IgD-negative memory B cell (primary cell): Measurements from ENCODE around the gene KCNJ2. TPM values are rescaled to one million over a fixed set of nuclear protein-coding genes. Genes with fewer than 3 reads are reported as not detected.

Source experiments
- H3K27ac Mint-ChIP-seq, 3 donors: one replicate each; pipeline ENCODE4 v1.8.0; 2020 to 2022; ENCODE audit warnings: mild to moderate bottlenecking in 3 of 3, mixed read lengths in 3 of 3, moderate library complexity in 1 of 3
- H3K27me3 Mint-ChIP-seq: one replicate; pipeline ENCODE4 v1.8.0; 2021; ENCODE audit warnings: mixed read lengths
- H3K36me3 Mint-ChIP-seq: one replicate; pipeline ENCODE4 v1.8.0; 2020; ENCODE audit warnings: mild to moderate bottlenecking, mixed read lengths
- H3K4me1 Mint-ChIP-seq, 3 donors: one replicate each; pipeline ENCODE4 v1.8.0; 2020 to 2022; ENCODE audit warnings: mixed read lengths in 3 of 3, mild to moderate bottlenecking in 1 of 3
- H3K4me3 Mint-ChIP-seq, 4 donors: one replicate each; pipeline ENCODE4 v1.8.0; 2020 to 2022; ENCODE audit warnings: mild to moderate bottlenecking in 4 of 4, mixed read lengths in 4 of 4, moderate library complexity in 3 of 4
- H3K9me3 Mint-ChIP-seq, 3 donors: one replicate each; pipeline ENCODE4 v1.8.0; 2020 to 2021; ENCODE audit warnings: mixed read lengths in 3 of 3, mild to moderate bottlenecking in 1 of 3
- polyA plus RNA-seq: library from polyadenylated mRNA; unstranded; fragments of 300-500 nt; fragmentation: Illumina TruSeq; gene quantifications from one replicate; pipeline ENCODE4 v1.2.3, GENCODE V29; 2021

KCNJ2 gene
- polyA plus RNA-seq, 1 donor from 2014 or later: not detected

DNA sequence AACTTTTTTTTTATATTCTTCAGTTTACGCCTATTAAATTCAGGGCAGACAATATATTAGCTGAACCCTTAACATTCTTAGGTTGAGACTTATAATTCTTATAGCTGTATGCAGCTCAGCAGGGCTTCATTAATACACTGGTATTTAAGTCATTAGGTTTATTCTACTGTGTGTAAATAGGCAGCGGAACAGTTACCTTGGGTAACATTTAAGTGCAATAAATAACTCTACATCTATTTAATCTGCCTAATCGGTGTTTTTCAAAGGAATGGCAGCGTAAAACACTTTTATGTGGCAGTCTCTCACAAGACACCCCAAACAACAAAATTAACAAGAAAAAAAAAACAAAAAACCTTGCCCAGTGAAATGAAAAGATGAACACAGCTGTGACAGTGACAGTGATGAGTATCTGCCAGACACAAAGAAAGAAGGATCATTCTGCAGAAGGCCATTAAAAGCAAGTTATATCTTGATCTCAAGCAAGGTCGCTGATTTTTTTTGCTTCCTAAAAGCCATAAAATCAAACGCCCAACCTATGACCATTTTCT, 32.6 kb downstream of the KCNJ2 start:
- H3K27ac Mint-ChIP-seq: no peak overlapping the region
- H3K4me1 Mint-ChIP-seq: no peaks in the 10 kb centered on the region
- H3K9me3 Mint-ChIP-seq: peaks cover 0 to 4% (median 3%) of the 10 kb centered on the region in 3 donors
- no peak overlapping the region for H3K4me3 Mint-ChIP-seq
- peaks cover 3% of the 10 kb centered on the region for H3K36me3 Mint-ChIP-seq
- H3K27me3 Mint-ChIP-seq: no peaks in the 10 kb centered on the region

DNA sequence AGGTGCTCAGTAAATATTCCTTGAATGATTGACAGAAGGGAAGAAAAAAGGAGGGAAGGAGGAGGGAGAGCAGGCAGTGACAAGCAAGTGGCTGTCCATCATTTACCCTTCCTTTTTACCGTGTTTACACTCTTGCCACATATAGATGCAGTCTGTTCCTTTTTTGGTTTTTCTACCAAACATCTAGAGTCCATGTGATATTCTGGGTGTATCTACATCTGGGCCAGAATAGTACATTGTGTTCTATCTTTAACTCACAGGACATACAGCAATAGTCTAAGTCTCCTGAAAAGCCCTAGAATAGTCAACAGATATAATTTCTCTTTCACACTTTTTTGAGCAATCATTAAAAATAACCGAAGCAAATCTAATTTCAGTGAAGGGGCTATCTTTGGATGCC, 33.5 kb downstream of the KCNJ2 start:
- peaks cover 0 to 3% (median 0%) of the 10 kb centered on the region in 3 donors for H3K9me3 Mint-ChIP-seq
- no peaks in the 10 kb centered on the region for H3K4me1 Mint-ChIP-seq
- H3K4me3 Mint-ChIP-seq: no peak overlapping the region
- H3K36me3 Mint-ChIP-seq: peaks cover 1% of the 10 kb centered on the region
- no peaks in the 10 kb centered on the region for H3K27me3 Mint-ChIP-seq
- H3K27ac Mint-ChIP-seq: no peak overlapping the region

DNA sequence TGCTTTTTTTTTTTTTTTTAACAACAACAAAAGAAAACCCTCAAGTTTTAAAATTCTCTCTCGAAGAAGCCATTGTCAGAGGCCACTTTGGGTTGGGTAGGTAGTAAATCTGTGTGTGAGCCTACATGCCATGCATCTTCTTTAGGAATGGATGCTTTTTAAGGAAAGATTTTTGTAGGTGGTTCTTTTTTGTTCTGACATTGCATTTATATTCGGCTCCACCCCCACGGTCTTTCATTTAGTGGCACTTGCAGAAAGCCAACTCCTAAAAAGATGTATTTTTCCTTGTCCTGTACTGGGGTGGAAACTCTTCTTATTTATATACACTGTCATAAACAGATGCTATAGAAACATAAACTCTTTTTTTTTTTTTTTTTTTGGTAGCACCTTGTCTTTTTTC, 35.1 kb downstream of the KCNJ2 start:
- no peak overlapping the region for H3K27ac Mint-ChIP-seq
- H3K4me1 Mint-ChIP-seq: no peaks in the 10 kb centered on the region
- H3K36me3 Mint-ChIP-seq: no peaks in the 10 kb centered on the region
- H3K9me3 Mint-ChIP-seq: no peaks in the 10 kb centered on the region
- no peak overlapping the region for H3K4me3 Mint-ChIP-seq
- H3K27me3 Mint-ChIP-seq: no peaks in the 10 kb centered on the region

DNA sequence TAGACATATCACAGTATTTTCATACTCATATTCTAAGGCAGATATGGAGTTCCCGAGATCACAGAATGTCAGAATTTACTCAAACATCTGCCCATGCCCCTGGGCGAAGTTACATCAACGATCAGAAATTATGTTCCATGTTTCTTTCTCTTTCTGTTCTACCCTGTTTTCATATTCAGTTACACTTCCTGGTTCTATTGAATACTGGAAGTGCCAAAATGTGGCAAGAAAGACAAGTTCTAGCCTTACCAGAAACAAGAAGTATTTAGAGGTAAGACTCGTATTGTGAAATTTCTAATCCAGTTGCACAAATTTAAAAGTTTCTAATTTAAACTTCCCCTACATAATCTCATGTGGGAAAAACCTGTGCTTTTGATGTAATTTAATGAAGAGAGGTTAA, 36.1 kb downstream of the KCNJ2 start:
- H3K27me3 Mint-ChIP-seq: no peaks in the 10 kb centered on the region
- H3K27ac Mint-ChIP-seq: no peak overlapping the region
- H3K36me3 Mint-ChIP-seq: no peaks in the 10 kb centered on the region
- no peaks in the 10 kb centered on the region for H3K4me1 Mint-ChIP-seq
- no peak overlapping the region for H3K4me3 Mint-ChIP-seq
- no peaks in the 10 kb centered on the region for H3K9me3 Mint-ChIP-seq

DNA sequence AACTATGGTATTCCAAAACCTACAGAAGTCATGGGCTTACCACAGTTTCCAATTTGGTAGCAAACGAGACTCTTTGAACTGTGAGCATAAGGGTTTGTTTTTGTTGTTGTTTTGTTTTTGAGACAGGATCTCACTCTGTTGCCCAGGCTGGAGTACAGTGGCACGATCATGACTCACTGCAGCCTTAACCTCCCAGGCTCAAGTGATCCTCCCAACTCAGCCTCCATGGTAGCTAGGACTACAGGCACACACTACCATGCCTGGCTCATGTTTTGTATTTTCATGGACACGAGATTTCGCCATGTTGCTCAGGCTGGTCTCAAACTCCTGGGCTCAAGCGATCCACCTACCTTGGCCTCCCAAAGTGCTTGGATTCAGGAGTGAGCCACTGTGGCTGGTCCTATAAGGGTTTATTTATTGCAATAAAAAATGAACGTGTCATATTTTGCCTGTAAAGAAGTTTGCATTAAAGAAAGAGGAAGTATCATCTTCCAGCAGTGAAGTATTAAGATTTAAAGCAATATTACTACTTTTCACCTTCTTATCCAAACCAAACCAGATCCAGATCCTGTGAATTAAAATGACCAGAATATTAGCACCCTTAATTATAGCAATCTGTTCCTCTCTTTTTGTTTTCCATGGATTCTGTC, 37.2 kb downstream of the KCNJ2 start:
- Mint-ChIP-seq H3K4me1 (peaks cover 0 to 2% (median 0%) of the 10 kb centered on the region in 3 donors), H3K27ac (no peak overlapping the region), H3K36me3 (no peaks in the 10 kb centered on the region), H3K9me3 (no peaks in the 10 kb centered on the region), H3K4me3 (no peak overlapping the region), H3K27me3 (no peaks in the 10 kb centered on the region)

DNA sequence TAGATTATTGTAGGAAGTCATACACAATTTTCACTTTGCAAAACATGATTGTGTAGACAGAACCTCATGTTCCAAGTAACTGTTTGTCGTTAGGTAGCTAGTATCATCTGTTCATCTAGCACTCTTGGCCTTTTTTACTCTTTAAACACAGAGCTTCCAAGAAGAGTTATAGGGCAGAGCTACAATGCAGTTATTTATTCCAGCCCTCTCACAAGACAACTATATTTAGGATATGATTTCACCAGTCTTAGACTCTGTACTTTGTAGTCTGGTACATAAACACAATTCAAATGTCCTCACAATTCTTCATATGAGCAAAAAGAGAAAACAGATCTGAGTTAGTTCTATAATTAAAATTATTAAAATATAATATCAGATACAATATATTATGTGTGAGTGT, 37.9 kb downstream of the KCNJ2 start:
- Mint-ChIP-seq H3K4me3 (no peak overlapping the region), H3K27me3 (no peaks in the 10 kb centered on the region), H3K36me3 (no peaks in the 10 kb centered on the region), H3K4me1 (peaks cover 0 to 2% (median 0%) of the 10 kb centered on the region in 3 donors), H3K27ac (no peak overlapping the region), H3K9me3 (no peaks in the 10 kb centered on the region)

DNA sequence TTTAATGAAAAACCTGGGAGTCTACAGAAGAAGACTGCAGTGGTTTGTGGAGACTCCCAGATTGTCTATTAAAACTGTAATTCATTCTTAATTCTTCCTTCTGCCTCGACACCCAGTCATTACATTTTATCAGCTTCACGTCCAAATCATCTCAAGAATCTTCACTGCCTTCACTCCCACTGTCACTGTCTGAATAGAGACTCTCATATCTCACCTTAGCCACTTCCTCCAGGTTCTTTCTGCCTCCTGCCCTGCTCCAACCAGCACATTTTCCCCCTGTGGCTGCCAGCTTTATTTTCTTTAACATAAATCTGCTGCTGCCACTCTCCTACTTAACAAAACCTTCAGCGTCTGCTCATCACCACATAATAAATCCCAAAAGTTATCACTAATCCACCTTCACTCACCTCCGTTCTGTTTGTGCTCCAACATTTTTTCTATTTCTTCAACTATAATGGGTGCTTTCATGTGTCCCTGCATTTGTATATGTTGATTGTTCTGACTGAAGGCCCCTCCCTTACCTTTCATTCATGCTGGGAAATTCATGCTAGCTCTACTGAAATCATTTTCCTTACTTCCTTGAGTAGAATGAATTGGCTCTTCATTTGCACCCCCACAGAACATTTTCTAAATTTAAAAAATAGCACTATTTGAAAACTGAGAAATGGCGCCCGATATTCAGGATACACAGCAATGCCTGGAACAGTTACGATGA, 38.9 kb downstream of the KCNJ2 start:
- no peak overlapping the region for H3K27ac Mint-ChIP-seq
- no peaks in the 10 kb centered on the region for H3K36me3 Mint-ChIP-seq
- H3K4me3 Mint-ChIP-seq: no peak overlapping the region

DNA sequence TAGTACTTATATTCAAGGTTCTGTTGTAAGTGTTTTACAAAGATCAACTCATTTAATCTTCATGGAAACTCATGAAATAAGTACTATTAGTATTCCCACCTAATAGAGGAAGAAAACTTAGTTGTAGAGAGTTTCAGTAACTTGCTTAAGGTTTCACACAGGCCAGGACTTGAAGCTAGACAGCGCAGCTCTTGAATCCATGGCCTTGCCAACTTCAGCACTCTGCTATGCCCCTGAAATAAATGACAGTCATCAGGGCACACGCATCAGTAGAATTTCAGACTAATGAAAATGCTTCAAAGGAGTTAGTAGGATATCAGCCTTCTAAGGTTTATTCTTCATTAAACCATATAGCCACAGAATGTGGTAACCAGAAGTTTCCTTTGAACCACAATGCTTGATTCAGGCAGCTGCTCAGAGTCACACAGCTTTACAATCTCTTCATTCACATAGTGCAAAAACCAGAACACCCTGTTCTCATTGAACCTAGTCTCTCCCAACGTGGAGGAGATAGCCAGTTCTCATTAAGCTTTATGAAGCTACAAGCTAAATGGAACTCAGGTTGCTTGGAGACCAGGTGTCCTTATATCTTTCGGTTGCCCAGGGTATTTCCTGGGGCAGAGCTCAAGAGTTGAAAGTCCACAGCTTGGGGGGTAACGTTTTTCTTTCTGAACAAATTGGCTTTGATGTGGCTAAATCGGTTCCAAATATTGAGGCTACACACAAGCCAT, 39.7 kb downstream of the KCNJ2 start:
- no peaks in the 10 kb centered on the region for H3K27me3 Mint-ChIP-seq
- H3K27ac Mint-ChIP-seq: no peak overlapping the region
- peaks cover 0 to 4% (median 2%) of the 10 kb centered on the region in 3 donors for H3K9me3 Mint-ChIP-seq
- peaks cover 0 to 2% (median 0%) of the 10 kb centered on the region in 3 donors for H3K4me1 Mint-ChIP-seq
- H3K36me3 Mint-ChIP-seq: no peaks in the 10 kb centered on the region
- no peak overlapping the region for H3K4me3 Mint-ChIP-seq

More for the DNA sequence above, 38.9 kb downstream of the KCNJ2 start:
- peaks cover 0 to 3% (median 1%) of the 10 kb centered on the region in 3 donors for H3K9me3 Mint-ChIP-seq
- H3K4me1 Mint-ChIP-seq: peaks cover 0 to 2% (median 0%) of the 10 kb centered on the region in 3 donors
- no peaks in the 10 kb centered on the region for H3K27me3 Mint-ChIP-seq

DNA sequence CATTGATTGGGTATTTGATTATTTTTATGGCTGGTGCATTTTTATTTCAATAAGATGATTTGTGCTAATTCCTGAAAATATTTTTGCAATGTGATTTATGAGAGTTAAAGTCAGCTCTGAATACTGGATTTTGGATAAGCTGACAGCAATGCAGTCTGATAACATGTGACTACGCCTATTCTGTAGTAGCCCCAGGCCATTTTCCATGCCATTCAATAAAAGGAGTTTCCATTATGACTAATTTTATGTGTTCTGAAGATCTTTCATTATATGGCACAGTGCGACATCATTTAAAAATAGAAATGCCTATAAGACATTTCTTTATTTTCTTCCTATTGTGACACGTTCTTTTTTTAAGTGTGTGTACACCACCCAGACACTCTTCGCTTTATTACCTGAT, 46.3 kb downstream of the KCNJ2 start:
- Mint-ChIP-seq H3K36me3 (no peaks in the 10 kb centered on the region), H3K27ac (no peak overlapping the region), H3K4me3 (no peak overlapping the region), H3K27me3 (peaks cover 1% of the 10 kb centered on the region), H3K9me3 (peaks cover 0 to 4% (median 2%) of the 10 kb centered on the region in 3 donors), H3K4me1 (peaks cover 0 to 2% (median 0%) of the 10 kb centered on the region in 3 donors)

DNA sequence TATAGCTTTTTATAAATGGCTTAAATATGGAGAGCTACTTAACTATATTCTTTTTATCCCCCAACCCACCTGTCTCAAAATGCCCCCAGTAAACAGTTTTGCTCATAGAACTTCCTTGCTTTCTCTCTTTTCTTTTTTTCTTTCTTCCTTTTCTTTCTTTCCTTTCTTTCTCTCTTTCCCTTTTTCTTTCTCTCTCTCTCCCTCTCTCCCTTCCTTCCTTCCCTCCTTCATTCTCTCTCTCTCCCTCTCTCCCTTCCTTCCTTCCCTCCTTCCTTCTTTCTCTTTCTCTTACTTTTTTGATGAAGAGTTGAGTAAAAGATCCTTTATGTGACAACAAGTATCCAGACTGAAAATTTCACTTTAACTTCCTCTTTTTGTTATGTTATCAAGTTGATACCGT, 48.2 kb downstream of the KCNJ2 start:
- H3K4me3 Mint-ChIP-seq: no peak overlapping the region
- H3K9me3 Mint-ChIP-seq: peaks cover 0 to 4% (median 2%) of the 10 kb centered on the region in 3 donors
- H3K27me3 Mint-ChIP-seq: peaks cover 1% of the 10 kb centered on the region
- H3K4me1 Mint-ChIP-seq: no peaks in the 10 kb centered on the region
- H3K36me3 Mint-ChIP-seq: no peaks in the 10 kb centered on the region
- peak overlapping the region in 1 of 3 donors; percentile 59 for H3K27ac Mint-ChIP-seq

DNA sequence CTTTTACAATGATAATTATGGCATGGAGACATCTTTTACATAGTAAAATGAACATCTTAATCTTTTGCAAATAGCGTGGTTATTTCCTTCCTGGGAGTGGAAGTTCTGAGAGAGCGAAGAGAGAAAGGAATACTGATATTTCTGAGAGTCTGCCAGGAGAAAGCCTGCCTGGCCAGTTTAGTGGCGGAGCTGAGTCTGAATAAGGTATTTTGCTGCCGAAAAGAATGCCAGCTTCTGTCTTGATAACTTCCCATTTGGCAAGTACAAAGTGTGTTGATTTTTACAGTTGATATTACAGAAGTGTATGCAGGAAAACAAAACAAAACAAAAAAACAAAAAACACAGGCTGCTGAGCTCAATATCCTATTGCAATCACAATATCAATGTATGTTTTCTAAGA, 55.9 kb downstream of the KCNJ2 start:
- H3K36me3 Mint-ChIP-seq: no peaks in the 10 kb centered on the region
- no peak overlapping the region for H3K27ac Mint-ChIP-seq
- no peak overlapping the region for H3K4me3 Mint-ChIP-seq
- H3K4me1 Mint-ChIP-seq: no peaks in the 10 kb centered on the region
- no peaks in the 10 kb centered on the region for H3K9me3 Mint-ChIP-seq
- no peaks in the 10 kb centered on the region for H3K27me3 Mint-ChIP-seq

Other genes with a start within 250 kb of the KCNJ2 start
- not detected for gene KCNJ16, start 94.3 kb upstream of the KCNJ2 start, polyA plus RNA-seq